GM21447 (cell line): ENCODE measurements around the gene CMKLR1.

Experiments
- ATAC-seq: cut with Tn5 transposase; IDR thresholded peaks from one replicate; pipeline ENCODE4 v1.9.1; 2021; ENCODE audit not compliant: unreplicated experiment

Gene CMKLR1

GRCh38 chr12:108338915-108339657, at the start of gene CMKLR1:
Gene CMKLR1 (minus strand): TSS chr12:108339311. CDS start chr12:108293591, 45,720 bp downstream.
- ATAC-seq, result no peak

GRCh38 chr12:108387771-108388170, 48.7 kb upstream of the CMKLR1 start:
- ATAC-seq, result no peak

GRCh38 chr12:108386709-108387360, 47.7 kb upstream of the CMKLR1 start:
- no peak for ATAC-seq

- ATAC-seq, result no peak
Measured at GRCh38 chr12:108382437-108382801, 43.3 kb upstream of the CMKLR1 start.

- no peak for ATAC-seq
Measured at GRCh38 chr12:108381787-108382436, 42.8 kb upstream of the CMKLR1 start.

- ATAC-seq, result no peak
Measured at GRCh38 chr12:108380382-108380781, 41.3 kb upstream of the CMKLR1 start.

GRCh38 chr12:108379823-108380222, 40.7 kb upstream of the CMKLR1 start:
- ATAC-seq, result no peak

- ATAC-seq, result no peak
Measured at GRCh38 chr12:108378926-108379325, 39.8 kb upstream of the CMKLR1 start.

- no peak for ATAC-seq
Measured at GRCh38 chr12:108377260-108377659, 38.1 kb upstream of the CMKLR1 start.

GRCh38 chr12:108375986-108376663, 37.0 kb upstream of the CMKLR1 start:
- ATAC-seq, result no peak

- no peak for ATAC-seq
Measured at GRCh38 chr12:108374596-108375320, 35.6 kb upstream of the CMKLR1 start.

GRCh38 chr12:108373111-108373510, 34.0 kb upstream of the CMKLR1 start:
- no peak for ATAC-seq

- ATAC-seq, result no peak
Measured at GRCh38 chr12:108371801-108372344, 32.8 kb upstream of the CMKLR1 start.

- ATAC-seq, result no peak
Measured at GRCh38 chr12:108370415-108370814, 31.3 kb upstream of the CMKLR1 start.

- no peak for ATAC-seq
Measured at GRCh38 chr12:108369736-108370396, 30.8 kb upstream of the CMKLR1 start.

GRCh38 chr12:108368089-108368488, 29.0 kb upstream of the CMKLR1 start:
- ATAC-seq, result no peak

GRCh38 chr12:108367436-108367835, 28.3 kb upstream of the CMKLR1 start:
- no peak for ATAC-seq

GRCh38 chr12:108365324-108365723, 26.2 kb upstream of the CMKLR1 start:
- no peak for ATAC-seq

- no peak for ATAC-seq
Measured at GRCh38 chr12:108364879-108365278, 25.8 kb upstream of the CMKLR1 start.

- no peak for ATAC-seq
Measured at GRCh38 chr12:108363565-108363964, 24.5 kb upstream of the CMKLR1 start.
